K562 (cell line): Measurements from ENCODE around the gene PRRC2A. TPM values are rescaled to one million over a fixed set of nuclear protein-coding genes. Genes with fewer than 3 reads are reported as not detected.
A peak's percentile ranks its signal among the peaks of the same experiment; 100 is the strongest.

Experiments
- ATAC-seq: fragments of 200-7000 bp; cut with Tn5 transposase; 3 replicates; pipeline ENCODE4 v1.9.1; 2020; ENCODE audit warnings: moderate library complexity
- BruUV-seq: library from RNA; stranded (reverse); fragments of 400-500 nt; replicated peaks from 2 replicates; lab custom pipeline; 2021; lab: Mats Ljungman, UMichigan
- CTCF ChIA-PET: fragments of 300-600 bp; formaldehyde crosslinking; extraction: SDS; loops from one replicate; lab custom pipeline; 2021; ENCODE audit warnings: low intra/inter-chr PET ratio; lab: Yijun Ruan, JAX
- POLR2A ChIA-PET: fragments of 300-600, 350-650 bp; sonication (Branson Sonifier 250); formaldehyde crosslinking; extraction: SDS; loops from one replicate; lab custom pipeline; 2021; ENCODE audit warnings: antibody characterized with exemption, inconsistent platforms; lab: Yijun Ruan, JAX
- DNase-seq, 4 experiments: peaks; one replicate each; pipeline versions ENCODE4 v3.0.0 to v3.0.0-alpha.2; 2011 to 2018; ENCODE audit warnings: low spot score in 3 of 4, mixed read lengths in 3 of 4; ENCODE audit errors: extremely low read depth in 1 of 4
- FAIRE-seq: peaks from 2 replicates; lab custom pipeline; 2011; peaks lifted over from hg19 to GRCh38; lab: Jason Lieb, UNC
- H2AFZ ChIP-seq: 2 replicates; pipeline ENCODE4 v1.6.0; 2011; ENCODE audit warnings: low read depth, low read length, control low read depth, inconsistent platforms
- H3K27ac ChIP-seq: fragments of 200-600 bp; 3 replicates; pipeline ENCODE4 v1.8.0; 2011; ENCODE audit warnings: low read depth, mild to moderate bottlenecking, control low read depth, inconsistent platforms, low read length, moderate library complexity, mixed read lengths; ENCODE audit errors: extremely low read depth
- H3K27me3 ChIP-seq, 2 experiments: fragments of 300-600 bp in 1 of 2; 2 replicates in 1 of 2; 3 replicates in 1 of 2; pipeline versions ENCODE4 v1.6.0 to v1.8.0; 2011; ENCODE audit warnings: inconsistent platforms in 2 of 2, low read length in 2 of 2, mild to moderate bottlenecking in 1 of 2, mixed read lengths in 1 of 2, moderate library complexity in 1 of 2; ENCODE audit not compliant: control insufficient read depth in 2 of 2, insufficient read depth in 2 of 2
- H3K36me3 ChIP-seq: fragments of 300-600 bp; 3 replicates; pipeline ENCODE4 v1.8.0; 2011; ENCODE audit warnings: mild to moderate bottlenecking, low read length, inconsistent platforms; ENCODE audit not compliant: control insufficient read depth, insufficient read depth
- H3K4me1 ChIP-seq, 2 experiments: fragments of 200-600 bp in 1 of 2; replicated peaks in 1 of 2; 2 replicates in 1 of 2; 3 replicates in 1 of 2; pipeline versions ENCODE4 v1.5.1 to v1.8.0; 2011; ENCODE audit warnings: inconsistent platforms in 2 of 2, low read length in 2 of 2, mild to moderate bottlenecking in 1 of 2, mixed read lengths in 1 of 2, moderate library complexity in 1 of 2; ENCODE audit not compliant: control insufficient read depth in 2 of 2, insufficient read depth in 2 of 2
- H3K4me2 ChIP-seq: 2 replicates; pipeline ENCODE4 v1.6.1; 2011; ENCODE audit warnings: low read length, control low read depth, inconsistent platforms, mixed read lengths; ENCODE audit not compliant: insufficient read depth
- H3K4me3 ChIP-seq: fragments of 200-600 bp; sonication (generic), shearing (Covaris generic); 2 replicates; pipeline ENCODE4 v1.5.1; 2016; ENCODE audit warnings: control low read depth, inconsistent platforms
- H3K79me2 ChIP-seq: fragments of 200-600 bp; 3 replicates; pipeline ENCODE4 v1.8.0; 2011; ENCODE audit warnings: low read length, inconsistent platforms; ENCODE audit not compliant: control insufficient read depth, insufficient read depth
- H3K9ac ChIP-seq, 2 experiments: 2 replicates each; pipeline versions ENCODE4 v1.6.0 to v1.6.1; 2011; ENCODE audit warnings: low read depth in 2 of 2, low read length in 2 of 2, control low read depth in 1 of 2, inconsistent platforms in 1 of 2, mild to moderate bottlenecking in 1 of 2, mixed read lengths in 1 of 2; ENCODE audit not compliant: insufficient read depth in 1 of 2
- H3K9me1 ChIP-seq: one replicate; pipeline ENCODE4 v1.6.0; 2011; ENCODE audit warnings: inconsistent platforms, mild to moderate bottlenecking, low read length, moderate library complexity; ENCODE audit not compliant: control insufficient read depth, insufficient read depth
- H3K9me3 ChIP-seq: replicated peaks from 2 replicates; pipeline ENCODE4 v1.5.1; 2011; ENCODE audit warnings: low read depth, low read length, inconsistent platforms; ENCODE audit not compliant: control insufficient read depth, insufficient read depth
- H4K20me1 ChIP-seq: replicated peaks from 2 replicates; pipeline ENCODE4 v1.6.1; 2011; ENCODE audit warnings: low read length, inconsistent platforms, mixed read lengths; ENCODE audit not compliant: control insufficient read depth, insufficient read depth
- CREM ChIP-seq: IDR thresholded peaks from 2 replicates; pipeline ENCODE4 v1.6.1; 2014; ENCODE audit warnings: antibody characterized with exemption, low read depth
- CXXC5 ChIP-seq: fragments of 250-450 bp; sonication (Bioruptor Pico); IDR thresholded peaks from 2 replicates; pipeline ENCODE4 v1.8.0; 2022; ENCODE audit warnings: inconsistent platforms, mild to moderate bottlenecking, moderate library complexity
- MYNN ChIP-seq, 2 experiments: sonication (generic); formaldehyde crosslinking in 1 of 2; IDR thresholded peaks; 2 replicates each; pipeline versions ENCODE4 v1.5.0 to v1.6.1; 2016 to 2020; ENCODE audit warnings: antibody characterized with exemption in 1 of 2, missing genetic modification reagents in 1 of 2
- POLR2A ChIP-seq: fragments of 450-650 bp; conservative IDR thresholded peaks from 2 replicates; pipeline ENCODE4 v1.6.1; 2016
- POLR2AphosphoS5 ChIP-seq: IDR thresholded peaks from 2 replicates; pipeline ENCODE4 v1.6.1; 2011; ENCODE audit warnings: mild to moderate bottlenecking, low read depth, low read length, moderate library complexity; ENCODE audit not compliant: control insufficient read depth, insufficient read depth
- POLR2G ChIP-seq: fragments of 200-400 bp; formaldehyde crosslinking; IDR thresholded peaks from 2 replicates; pipeline ENCODE4 v1.6.1; 2017; ENCODE audit warnings: low read depth, mild to moderate bottlenecking, antibody characterized with exemption, low read length, moderate library complexity
- RBFOX2 ChIP-seq: fragments of 200-400 bp; formaldehyde crosslinking; IDR thresholded peaks from 2 replicates; pipeline ENCODE4 v1.6.1; 2017; ENCODE audit warnings: low read depth, mild to moderate bottlenecking, low read length, moderate library complexity
- RBM22 ChIP-seq: fragments of 200-400 bp; formaldehyde crosslinking; IDR thresholded peaks from 2 replicates; pipeline ENCODE4 v1.6.1; 2018; ENCODE audit warnings: low read length, low read depth; ENCODE audit not compliant: poor library complexity, severe bottlenecking
- RHOXF2B ChIP-seq: fragments of 250-450 bp; sonication (Bioruptor Pico); conservative IDR thresholded peaks from 2 replicates; pipeline ENCODE4 v1.5.1; 2021
- WGBS: fragments of 100-300 bp; shearing (Covaris generic); methylation state at CpG from one replicate; pipeline ENCODE4 v1.1.6; 2016; ENCODE audit warnings: low coverage, mixed read lengths; ENCODE audit not compliant: insufficient coverage; ENCODE audit errors: missing lambda C conversion rate; 5-methylcytosine and 5-hydroxymethylcytosine counted together
- in situ Hi-C: fragments of 300-500 bp; cut with MboI; formaldehyde crosslinking; loops from 4 replicates; pipeline ENCODE4 v1.15.0; 2018; ENCODE audit warnings: inconsistent platforms, mixed read lengths
- intact Hi-C: fragments of 100-400 bp; cut with micrococcal nuclease; formaldehyde crosslinking; loops from 2 replicates; pipeline ENCODE4 v1.14.2; 2022
- polyA plus RNA-seq, 8 experiments: library from polyadenylated mRNA; depleted of rRNA in 4 of 8; stranded (reverse) in 5 of 8; unstranded in 3 of 8; fragments of >200 nt; fragmentation: Nextera tagmentation in 2 of 8; fragmentation: Illumina TruSeq in 1 of 8; extraction: Ambion mirVana in 2 of 8; extraction: Trizol in 1 of 8; gene quantifications; 2 replicates each; pipeline versions ENCODE4 v1.2.1 to v1.2.3, GENCODE V29; 2011 to 2014; ENCODE audit warnings: inconsistent platforms in 1 of 8, missing spikeins in 1 of 8
- total RNA-seq, 7 experiments: library from RNA; depleted of rRNA in 6 of 7; stranded (reverse); fragments of >200 nt in 6 of 7; fragmentation: Illumina TruSeq in 2 of 7; extraction: Trizol in 2 of 7; gene quantifications; 2 replicates each; pipeline versions ENCODE4 v1.2.1 to v1.2.3, GENCODE V29; 2011 to 2021; ENCODE audit warnings: low replicate concordance in 1 of 7
- TF ChIP-seq, protein P1 (sequence below), 2 experiments: fragments of 450-650 bp; IDR thresholded peaks; 2 replicates each; pipeline ENCODE4 v1.6.1; 2016

PRRC2A gene
- total and polyA plus RNA-seq, 9 of the 15 experiments (the other 6 are each of a cell fraction or from before 2014, with no cell fraction given) = 1.0 to 332 (median 63.0) TPM

DNA sequence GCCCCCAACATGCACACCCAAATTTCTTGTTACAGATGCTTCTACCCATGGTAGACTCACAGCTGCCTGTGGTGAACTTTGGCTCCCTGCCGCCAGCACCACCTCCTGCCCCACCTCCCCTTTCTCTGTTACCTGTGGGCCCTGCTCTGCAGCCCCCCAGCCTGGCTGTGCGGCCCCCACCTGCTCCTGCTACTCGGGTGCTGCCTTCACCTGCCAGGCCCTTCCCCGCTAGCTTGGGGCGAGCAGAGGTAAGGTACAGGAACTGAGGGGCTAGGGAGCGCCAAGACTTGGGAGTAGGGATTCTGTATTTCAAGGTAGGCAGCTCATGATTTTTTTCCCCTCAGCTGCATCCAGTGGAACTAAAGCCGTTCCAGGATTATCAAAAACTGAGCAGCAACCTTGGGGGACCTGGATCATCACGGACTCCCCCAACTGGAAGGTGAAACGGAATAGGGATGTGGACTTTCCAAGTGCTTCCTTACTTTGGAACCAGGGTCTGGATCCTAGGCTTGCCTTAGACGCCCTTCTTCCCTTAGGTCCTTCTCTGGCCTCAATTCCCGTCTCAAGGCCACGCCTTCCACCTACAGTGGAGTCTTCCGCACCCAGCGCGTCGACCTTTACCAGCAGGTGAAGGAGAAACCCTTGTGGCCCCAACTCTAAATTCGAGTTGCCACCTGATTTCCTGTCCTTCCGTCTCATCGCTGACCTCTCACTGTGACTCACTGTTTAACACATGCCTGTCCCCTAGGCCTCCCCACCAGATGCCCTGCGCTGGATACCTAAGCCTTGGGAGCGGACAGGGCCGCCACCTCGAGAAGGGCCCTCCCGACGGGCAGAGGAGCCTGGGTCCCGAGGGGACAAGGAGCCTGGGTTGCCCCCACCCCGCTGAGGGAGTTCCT, 16.4 kb downstream of the PRRC2A start:
- Histone ChIP-seq H3K4me1 (peaks cover 3 to 21% of the 10 kb centered on the region in 2 experiments; a peak in 4 of 5 replicates), H3K4me2 (no peak overlapping the region), H3K27ac (peak overlapping the region; percentile 45; the same call in 1 of the 3 replicates), H3K4me3 (no peak overlapping the region), H3K9me1 (no peaks in the 10 kb centered on the region), H3K9ac (no peak overlapping the region; a peak in 1 of 4 replicates), H3K36me3 (peaks cover 98% of the 10 kb centered on the region), H3K79me2 (no peaks in the 10 kb centered on the region; the same call in 2 of the 3 replicates), H3K9me3 (no peaks in the 10 kb centered on the region), H2AFZ (no peak overlapping the region), H3K27me3 (no peaks in the 10 kb centered on the region), H4K20me1 (peaks cover 27% of the 10 kb centered on the region)
- POLR2A ChIA-PET = interaction anchor here (0.7 to 14.8 kb wide), 10 partner anchors 8 to 199 kb away, joined by 3 to 274 read pairs (median 4); partner anchors contain the start of genes ABHD16A, APOM, BAG6 and GPANK1
- in situ Hi-C loops (no loop called here), intact Hi-C loops (no loop called here)
- 79% methylated on average over 26 of the region's 27 CpGs for WGBS
- DNase-seq (no peak), FAIRE-seq (no peak), ATAC-seq (peak; percentile 15)
- TSS peak; percentile 34 for BruUV-seq
- CTCF ChIA-PET = no interaction called here
- TF ChIP-seq CXXC5 (CRISPR knock-in tag) (no peak), RBFOX2 (peak; percentile 63), POLR2G (peak; percentile 56), RBM22 (peak; percentile 68), MYNN (IDR thresholded peaks at IDR 0.05) (peak; percentile 34; the same call in 1 of the 2 replicates), MYNN (CRISPR knock-in tag; IDR thresholded peaks at IDR 0.05) (no peak), POLR2A (0 out of 2 replicates have a peak, but pooled peaks have one; percentile 34), RHOXF2B (no peak), CREM (no peak), POLR2AphosphoS5 (0 out of 2 replicates have a peak, but pooled peaks have one; percentile 18)
- TF ChIP-seq, protein P1, sequence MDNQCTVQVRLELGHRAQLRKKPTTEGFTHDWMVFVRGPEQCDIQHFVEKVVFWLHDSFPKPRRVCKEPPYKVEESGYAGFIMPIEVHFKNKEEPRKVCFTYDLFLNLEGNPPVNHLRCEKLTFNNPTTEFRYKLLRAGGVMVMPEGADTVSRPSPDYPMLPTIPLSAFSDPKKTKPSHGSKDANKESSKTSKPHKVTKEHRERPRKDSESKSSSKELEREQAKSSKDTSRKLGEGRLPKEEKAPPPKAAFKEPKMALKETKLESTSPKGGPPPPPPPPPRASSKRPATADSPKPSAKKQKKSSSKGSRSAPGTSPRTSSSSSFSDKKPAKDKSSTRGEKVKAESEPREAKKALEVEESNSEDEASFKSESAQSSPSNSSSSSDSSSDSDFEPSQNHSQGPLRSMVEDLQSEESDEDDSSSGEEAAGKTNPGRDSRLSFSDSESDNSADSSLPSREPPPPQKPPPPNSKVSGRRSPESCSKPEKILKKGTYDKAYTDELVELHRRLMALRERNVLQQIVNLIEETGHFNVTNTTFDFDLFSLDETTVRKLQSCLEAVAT (IDR thresholded peaks at IDR 0.05) = 0 out of 4 replicates have a peak, but pooled peaks of 1 of the 2 experiments have one; percentile 14
